ENCODE measurements around the gene TTC32.
A peak's percentile ranks its signal among the peaks of the same experiment; 100 is the strongest.
"Not testable (repeated sequence)": the region's sequence is repeated elsewhere in the genome, so short reads cannot be mapped to it uniquely, and the experiment has no call there.

TTC32 gene

DNA sequence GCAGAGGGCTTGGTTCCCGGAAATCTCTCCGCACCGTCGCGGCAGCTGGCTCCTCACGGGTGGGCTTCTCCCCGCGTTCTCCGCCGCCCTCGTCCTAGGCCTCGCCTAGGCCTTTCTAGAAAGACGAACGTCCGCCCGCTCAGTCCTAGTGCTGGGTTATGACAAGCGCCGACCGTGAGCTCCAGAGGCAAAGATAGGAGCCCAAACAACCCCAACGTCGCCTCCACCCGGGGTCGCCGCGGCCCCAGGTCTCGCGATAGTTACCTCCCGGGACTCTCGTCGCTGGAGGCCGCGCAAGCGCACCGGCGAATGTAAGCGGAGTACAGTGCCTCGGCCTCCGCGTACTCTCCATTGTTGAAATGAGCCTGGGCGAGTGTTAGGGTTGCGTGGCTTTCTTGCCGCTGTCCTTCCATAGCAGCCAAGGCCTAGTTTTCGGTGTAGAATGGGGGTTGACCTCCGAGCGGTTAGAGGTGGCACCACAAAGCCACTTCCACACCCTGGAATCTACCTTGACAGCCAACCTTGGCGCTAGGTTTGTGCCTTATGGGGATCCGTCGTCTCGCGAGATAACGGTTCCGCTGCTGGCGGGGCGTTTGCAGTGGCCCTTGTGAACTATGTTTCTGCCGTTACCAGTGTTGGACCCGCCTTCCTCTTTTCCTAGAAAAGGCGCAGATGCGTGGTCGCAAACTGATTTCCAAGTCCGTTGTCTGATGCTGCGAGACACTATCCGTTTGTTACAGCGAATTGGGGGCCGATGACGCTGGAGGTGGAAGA is at the start of gene TTC32:
Gene TTC32, minus strand, starts transcription at position 542 of the 774 bp plus-strand sequence. Its CDS starts 129 bp downstream, at position 413.
- Mint-ChIP-seq H3K27ac (peak within 1 kb of the TSS; percentile 96), H3K4me1 (peaks cover 16% of the 10 kb centered on the region)
- peak; percentile 88 for ATAC-seq (ENCODE audit: low read depth)

DNA sequence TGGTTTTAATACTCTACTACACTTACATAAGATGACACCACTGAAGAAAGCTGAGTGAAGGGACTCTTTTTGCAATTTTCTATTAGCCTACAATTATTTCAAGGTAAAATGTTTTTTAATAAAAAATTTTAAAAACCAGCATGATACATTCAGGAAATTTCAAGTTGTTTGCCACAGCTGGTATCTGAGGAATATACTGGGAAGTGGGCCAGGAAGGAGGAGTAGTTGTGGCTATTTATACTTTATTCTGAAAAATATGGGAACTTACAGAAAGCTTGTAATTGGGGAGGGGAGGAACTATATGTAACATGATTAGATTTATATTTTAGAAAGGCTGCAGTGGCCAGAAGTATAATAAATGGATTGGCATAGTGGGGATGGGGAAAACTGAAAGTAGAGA is 47.3 kb upstream of the TTC32 start:
- no peak for DNase-seq (ENCODE audit: low spot score in 2 of 2)
- Mint-ChIP-seq H3K9me3 (no peaks in the 10 kb centered on the region), H3K36me3 (peaks cover 15% of the 10 kb centered on the region), H3K27me3 (no peaks in the 10 kb centered on the region), H3K27ac (no peak overlapping the region), H3K4me3 (no peak overlapping the region), H3K4me1 (no peaks in the 10 kb centered on the region)
- ATAC-seq (ENCODE audit: low read depth): no peak

More for the DNA sequence above, at the start of gene TTC32:
- peaks cover 6% of the 10 kb centered on the region for H3K27me3 Mint-ChIP-seq
- H3K9me3 Mint-ChIP-seq: peaks cover 5% of the 10 kb centered on the region
- H3K36me3 Mint-ChIP-seq: peaks cover 3% of the 10 kb centered on the region
- peak within 1 kb of the TSS; percentile 90 for H3K4me3 Mint-ChIP-seq
- DNase-seq (ENCODE audit: low spot score in 2 of 2): peak; percentile 93 to 96

DNA sequence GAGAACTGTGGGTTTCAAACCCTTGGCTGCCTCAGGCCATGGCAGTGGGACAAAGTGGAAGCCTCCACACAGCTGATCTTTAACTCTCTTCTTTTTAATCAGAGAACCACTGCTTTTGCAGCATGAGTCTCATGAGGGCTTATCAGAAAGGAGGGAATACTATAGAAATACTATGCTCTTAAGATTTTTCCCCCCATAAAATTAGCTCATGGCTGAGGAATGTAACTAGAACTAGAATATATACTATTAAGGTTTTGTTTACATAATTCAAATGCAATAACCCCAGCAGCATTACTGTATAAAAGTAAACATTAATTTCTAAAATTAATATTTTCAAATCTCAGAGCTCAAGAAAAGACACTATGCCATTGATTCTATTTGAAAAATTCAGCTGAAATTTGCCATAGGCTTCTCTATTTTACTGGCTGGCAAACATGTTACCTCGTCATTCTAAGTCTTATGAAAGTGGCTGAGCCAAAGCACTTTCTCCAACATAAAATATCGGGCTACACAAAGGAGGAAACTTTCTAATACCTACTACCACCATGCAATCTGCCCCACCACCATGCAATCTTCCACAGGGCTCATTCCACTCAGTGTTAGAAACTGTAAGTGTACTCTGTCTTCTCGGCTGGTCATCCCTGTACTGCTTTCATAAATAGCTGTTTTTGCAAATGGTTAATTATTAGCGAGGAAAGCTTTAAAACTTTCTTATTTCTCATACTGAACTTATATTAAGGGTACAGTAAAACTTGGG is 45.6 kb upstream of the TTC32 start:
- H3K4me1 Mint-ChIP-seq: no peaks in the 10 kb centered on the region
- H3K9me3 Mint-ChIP-seq: no peaks in the 10 kb centered on the region
- H3K4me3 Mint-ChIP-seq: no peak overlapping the region
- ATAC-seq (ENCODE audit: low read depth): no peak
- H3K27ac Mint-ChIP-seq: no peak overlapping the region
- DNase-seq (ENCODE audit: low spot score in 2 of 2): no peak
- H3K36me3 Mint-ChIP-seq: peaks cover 17% of the 10 kb centered on the region
- H3K27me3 Mint-ChIP-seq: no peaks in the 10 kb centered on the region

DNA sequence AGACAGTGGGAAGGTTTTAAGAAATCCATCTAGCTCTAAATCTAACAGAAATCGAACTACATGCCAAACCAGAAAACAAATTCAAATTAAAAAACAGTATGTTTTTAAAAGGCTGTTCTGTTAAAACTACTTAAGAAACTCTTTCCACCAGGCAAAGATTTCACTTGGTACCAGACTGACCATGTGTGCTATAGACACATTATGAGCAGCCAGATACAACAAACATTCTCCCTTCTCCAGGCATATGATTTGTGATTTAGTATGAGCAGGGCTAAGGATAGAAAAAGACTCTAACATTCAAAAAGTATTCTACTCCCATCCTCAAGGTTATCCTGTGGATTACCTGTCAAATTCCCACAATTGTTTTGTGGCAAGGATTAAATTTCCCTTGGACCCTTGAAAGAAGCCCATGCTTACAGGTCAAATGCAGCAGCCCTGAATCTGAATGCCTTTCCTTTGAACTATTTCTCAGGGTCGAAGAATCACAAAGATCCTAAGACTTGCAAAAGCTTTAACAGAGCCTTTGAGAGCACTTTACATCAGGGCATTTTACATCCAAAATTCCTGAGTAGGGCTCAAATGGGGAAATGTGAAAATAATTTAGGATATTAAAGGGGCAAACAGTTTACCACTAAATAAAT is 42.5 kb upstream of the TTC32 start:
- no peaks in the 10 kb centered on the region for H3K27me3 Mint-ChIP-seq
- no peak overlapping the region for H3K27ac Mint-ChIP-seq
- H3K4me1 Mint-ChIP-seq: no peaks in the 10 kb centered on the region
- H3K9me3 Mint-ChIP-seq: no peaks in the 10 kb centered on the region
- peaks cover 10% of the 10 kb centered on the region for H3K36me3 Mint-ChIP-seq
- DNase-seq (ENCODE audit: low spot score in 2 of 2) (no peak), ATAC-seq (ENCODE audit: low read depth) (no peak)
- no peak overlapping the region for H3K4me3 Mint-ChIP-seq

DNA sequence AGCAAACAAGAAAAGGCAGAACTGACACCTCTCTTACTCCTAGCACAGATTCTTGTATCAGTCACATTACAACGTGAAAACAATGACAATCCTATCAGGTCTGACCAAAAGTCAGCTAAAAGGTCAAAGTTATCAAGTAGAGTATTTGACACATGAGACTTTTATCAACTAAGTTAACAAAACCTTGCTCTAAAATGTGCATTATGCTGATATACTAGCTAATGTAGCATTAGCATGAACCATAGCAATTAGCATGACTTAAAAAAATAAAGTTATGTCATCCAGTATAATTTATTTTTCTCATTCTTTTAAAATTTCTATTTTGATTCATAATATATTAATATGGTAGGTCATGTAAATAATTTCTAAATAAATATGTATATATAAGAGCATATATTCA is 41.4 kb upstream of the TTC32 start:
- no peaks in the 10 kb centered on the region for H3K9me3 Mint-ChIP-seq
- H3K4me1 Mint-ChIP-seq: no peaks in the 10 kb centered on the region
- H3K27me3 Mint-ChIP-seq: no peaks in the 10 kb centered on the region
- H3K36me3 Mint-ChIP-seq: peaks cover 8% of the 10 kb centered on the region
- H3K27ac Mint-ChIP-seq: no peak overlapping the region
- no peak for DNase-seq (ENCODE audit: low spot score in 2 of 2)
- H3K4me3 Mint-ChIP-seq: no peak overlapping the region
- ATAC-seq (ENCODE audit: low read depth): no peak

DNA sequence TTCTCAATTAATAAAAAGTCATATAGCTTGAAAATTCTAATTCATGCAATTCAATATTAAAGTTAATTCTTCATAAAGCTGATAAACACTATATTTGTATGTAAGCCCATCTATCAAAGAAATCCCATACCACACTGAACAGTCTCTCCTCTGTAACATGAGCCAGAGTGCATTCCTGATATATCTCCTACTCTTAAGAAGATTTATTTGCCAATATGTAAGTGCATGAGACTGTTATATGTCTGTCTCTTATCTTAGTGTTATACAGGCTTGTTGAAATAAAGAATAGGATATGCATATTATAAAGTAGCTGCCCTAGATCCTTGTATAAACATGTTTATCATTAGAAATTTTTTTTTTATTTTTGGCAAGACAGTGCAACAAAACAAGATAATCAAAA is 40.4 kb upstream of the TTC32 start:
- H3K4me1 Mint-ChIP-seq: no peaks in the 10 kb centered on the region
- peaks cover 8% of the 10 kb centered on the region for H3K36me3 Mint-ChIP-seq
- no peak for ATAC-seq (ENCODE audit: low read depth)
- no peaks in the 10 kb centered on the region for H3K9me3 Mint-ChIP-seq
- H3K27me3 Mint-ChIP-seq: no peaks in the 10 kb centered on the region
- H3K4me3 Mint-ChIP-seq: no peak overlapping the region
- no peak for DNase-seq (ENCODE audit: low spot score in 2 of 2)
- H3K27ac Mint-ChIP-seq: no peak overlapping the region

DNA sequence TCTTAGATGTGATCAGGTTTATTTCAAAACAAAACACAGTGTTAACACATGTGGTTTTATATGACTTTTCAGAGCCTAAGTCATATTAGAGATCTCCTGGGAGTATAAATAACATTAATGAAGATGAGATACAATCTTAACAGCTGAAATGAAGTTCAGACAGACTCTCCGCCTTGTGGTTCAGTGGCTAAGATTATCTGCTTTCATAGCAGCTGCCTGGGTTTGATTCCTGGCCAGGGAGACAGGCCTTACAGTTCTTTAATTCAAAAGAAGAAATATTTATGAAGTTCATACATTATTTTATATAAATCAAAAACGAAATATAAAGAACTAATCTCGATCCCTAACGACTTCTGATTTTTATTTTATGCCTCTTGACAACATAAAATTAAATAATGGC is 35.2 kb upstream of the TTC32 start:
- no peak for ATAC-seq (ENCODE audit: low read depth)
- DNase-seq (ENCODE audit: low spot score in 2 of 2): no peak
- Mint-ChIP-seq H3K4me1 (no peaks in the 10 kb centered on the region), H3K9me3 (no peaks in the 10 kb centered on the region), H3K36me3 (peaks cover 16% of the 10 kb centered on the region), H3K4me3 (no peak overlapping the region), H3K27ac (no peak overlapping the region), H3K27me3 (no peaks in the 10 kb centered on the region)

DNA sequence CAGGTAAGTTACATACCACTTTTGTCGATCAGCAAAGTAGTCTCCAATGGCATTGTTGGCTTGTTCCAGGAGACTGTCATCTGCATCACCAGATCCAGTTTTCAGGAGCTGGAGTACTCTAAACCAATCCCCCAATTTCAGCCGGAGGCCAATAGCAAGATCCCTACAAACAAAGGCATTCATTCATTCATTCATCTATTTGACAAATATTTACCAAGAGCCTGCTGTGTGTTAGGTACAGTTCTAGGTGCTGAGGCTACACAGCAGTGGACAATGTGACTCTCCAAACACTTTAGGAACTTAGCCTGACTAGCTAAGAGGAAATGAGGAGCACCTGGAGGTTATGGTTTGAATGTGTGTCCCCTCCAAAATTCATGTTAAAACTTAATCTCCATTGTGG is 34.4 kb upstream of the TTC32 start:
- Mint-ChIP-seq H3K4me1 (no peaks in the 10 kb centered on the region), H3K27ac (peak overlapping the region; percentile 60), H3K36me3 (peaks cover 16% of the 10 kb centered on the region), H3K9me3 (no peaks in the 10 kb centered on the region), H3K4me3 (no peak overlapping the region), H3K27me3 (no peaks in the 10 kb centered on the region)
- DNase-seq (ENCODE audit: low spot score in 2 of 2): no peak
- ATAC-seq (ENCODE audit: low read depth): no peak

DNA sequence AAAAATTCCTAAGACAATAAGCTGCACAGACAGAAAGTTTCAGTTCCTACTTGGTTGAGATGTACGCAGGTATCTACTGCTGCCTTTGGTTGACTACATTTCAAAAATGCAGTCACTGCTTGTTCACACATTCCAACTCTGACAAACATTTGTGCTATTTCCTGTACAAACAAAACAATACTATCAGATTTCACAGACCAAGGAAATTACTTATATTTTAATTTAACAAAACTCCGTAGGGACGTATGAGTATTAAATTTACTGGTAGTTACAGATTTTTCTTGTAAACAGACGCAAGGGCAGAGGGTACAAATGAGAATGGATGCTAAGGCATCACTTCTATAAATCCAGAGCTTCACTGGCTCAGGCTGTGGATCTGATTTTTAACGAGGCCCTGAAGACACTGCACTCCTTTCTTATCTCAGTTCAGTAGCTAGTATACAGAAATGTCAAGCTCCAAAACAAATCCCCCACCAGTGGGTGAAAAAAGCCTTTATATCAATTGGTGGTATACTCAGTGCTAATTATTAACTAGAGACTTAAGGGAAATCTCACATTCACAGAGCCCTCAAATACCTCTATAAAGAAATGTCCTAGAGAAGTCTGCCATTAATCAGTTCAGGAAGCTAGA is 31.7 kb upstream of the TTC32 start:
- Mint-ChIP-seq H3K27ac (no peak overlapping the region), H3K9me3 (no peaks in the 10 kb centered on the region), H3K4me3 (no peak overlapping the region), H3K27me3 (no peaks in the 10 kb centered on the region), H3K36me3 (peaks cover 29% of the 10 kb centered on the region), H3K4me1 (no peaks in the 10 kb centered on the region)
- ATAC-seq (ENCODE audit: low read depth) (no peak), DNase-seq (ENCODE audit: low spot score in 2 of 2) (no peak)

DNA sequence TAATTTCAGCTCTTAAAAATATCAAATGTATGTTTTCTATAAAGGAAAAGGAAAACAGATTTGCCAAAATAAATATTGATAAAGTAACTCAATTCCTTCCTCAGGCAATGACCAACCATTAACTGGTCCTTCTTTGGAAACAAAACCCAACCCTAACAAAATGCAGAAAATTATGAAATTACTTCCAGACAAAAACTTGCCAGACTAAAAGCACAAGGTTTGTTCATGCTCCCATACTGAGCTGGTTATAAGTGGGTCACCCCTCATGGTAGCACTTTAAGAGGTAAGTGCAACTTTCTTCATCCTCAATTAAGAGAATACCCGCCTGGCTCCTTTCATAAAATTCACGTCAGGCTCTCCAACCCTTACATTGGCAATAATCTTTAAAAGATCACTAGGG is 31.1 kb upstream of the TTC32 start:
- Mint-ChIP-seq H3K4me3 (no peak overlapping the region), H3K9me3 (no peaks in the 10 kb centered on the region), H3K36me3 (peaks cover 29% of the 10 kb centered on the region), H3K27me3 (no peaks in the 10 kb centered on the region), H3K27ac (no peak overlapping the region), H3K4me1 (no peaks in the 10 kb centered on the region)
- DNase-seq (ENCODE audit: low spot score in 2 of 2): no peak
- no peak for ATAC-seq (ENCODE audit: low read depth)

DNA sequence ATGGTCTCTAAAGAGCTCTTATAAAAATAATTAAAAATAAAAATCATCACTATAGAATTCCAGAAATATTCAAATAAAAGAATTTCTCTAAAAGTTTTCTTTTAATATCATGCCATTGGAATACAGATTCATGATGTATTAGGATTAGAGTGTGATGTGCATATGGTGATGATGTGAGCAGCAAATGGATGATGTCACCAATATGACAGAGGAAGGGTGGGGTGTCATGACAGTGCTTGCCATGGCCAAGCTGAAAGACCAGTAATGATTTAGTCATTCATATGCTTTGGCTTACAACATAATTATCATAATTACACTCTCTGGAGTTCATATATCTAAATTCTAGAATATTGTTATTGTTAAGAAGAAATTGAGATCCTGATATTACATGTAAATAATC is 27.4 kb upstream of the TTC32 start:
- DNase-seq (ENCODE audit: low spot score in 2 of 2) (no peak), ATAC-seq (ENCODE audit: low read depth) (no peak)
- H3K4me3 Mint-ChIP-seq: no peak overlapping the region
- H3K4me1 Mint-ChIP-seq: no peaks in the 10 kb centered on the region
- H3K9me3 Mint-ChIP-seq: peaks cover 11% of the 10 kb centered on the region
- H3K36me3 Mint-ChIP-seq: peaks cover 39% of the 10 kb centered on the region
- no peaks in the 10 kb centered on the region for H3K27me3 Mint-ChIP-seq
- no peak overlapping the region for H3K27ac Mint-ChIP-seq

DNA sequence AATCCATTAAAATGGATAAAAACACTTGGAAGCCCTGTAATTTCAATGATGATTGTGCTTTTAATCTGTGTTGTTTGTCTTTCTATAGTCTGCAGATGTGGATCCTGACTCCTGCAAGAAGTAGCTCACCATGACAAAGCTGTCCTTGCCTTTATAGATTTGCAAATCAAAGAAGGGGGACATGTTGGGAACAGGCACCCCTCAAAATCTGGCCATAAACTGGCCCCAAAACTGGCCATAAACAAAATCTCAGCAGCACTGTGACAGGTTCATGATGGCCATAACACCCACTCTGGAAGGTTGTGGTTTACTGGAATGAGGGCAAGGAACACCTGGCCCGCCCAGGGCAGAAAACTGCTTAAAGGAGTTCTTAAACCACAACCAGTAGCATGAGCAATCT is 26.0 kb upstream of the TTC32 start:
- not testable (repeated sequence) for ATAC-seq (ENCODE audit: low read depth); H3K27me3 Mint-ChIP-seq; DNase-seq (ENCODE audit: low spot score in 2 of 2); H3K27ac Mint-ChIP-seq; H3K4me1 Mint-ChIP-seq; H3K4me3 Mint-ChIP-seq
- H3K9me3 Mint-ChIP-seq: peaks cover 11% of the 10 kb centered on the region
- H3K36me3 Mint-ChIP-seq: peaks cover 44% of the 10 kb centered on the region

DNA sequence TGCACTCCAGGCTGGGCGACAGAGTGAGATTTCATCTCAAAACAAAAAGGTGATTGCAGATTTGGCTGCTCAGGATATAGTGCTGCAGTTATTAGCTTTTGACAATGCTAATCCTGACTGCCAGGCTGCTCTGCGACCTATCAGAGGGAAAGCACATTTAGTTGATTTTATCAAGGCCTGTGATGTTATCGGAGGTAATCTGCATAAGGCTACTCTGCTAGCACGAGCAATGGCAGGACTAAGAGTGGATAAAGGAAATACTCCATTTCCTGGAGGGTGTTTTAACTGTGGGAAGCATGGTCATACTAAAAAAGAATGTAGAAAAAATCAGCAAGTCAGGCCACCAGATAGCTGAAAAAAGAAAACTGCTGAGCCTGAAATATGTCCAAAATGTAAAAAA is 22.7 kb upstream of the TTC32 start:
- not testable (repeated sequence) for H3K27ac Mint-ChIP-seq; ATAC-seq (ENCODE audit: low read depth); DNase-seq (ENCODE audit: low spot score in 2 of 2); H3K27me3 Mint-ChIP-seq; H3K4me3 Mint-ChIP-seq; H3K4me1 Mint-ChIP-seq
- peaks cover 55% of the 10 kb centered on the region for H3K36me3 Mint-ChIP-seq
- H3K9me3 Mint-ChIP-seq: peaks cover 16% of the 10 kb centered on the region

DNA sequence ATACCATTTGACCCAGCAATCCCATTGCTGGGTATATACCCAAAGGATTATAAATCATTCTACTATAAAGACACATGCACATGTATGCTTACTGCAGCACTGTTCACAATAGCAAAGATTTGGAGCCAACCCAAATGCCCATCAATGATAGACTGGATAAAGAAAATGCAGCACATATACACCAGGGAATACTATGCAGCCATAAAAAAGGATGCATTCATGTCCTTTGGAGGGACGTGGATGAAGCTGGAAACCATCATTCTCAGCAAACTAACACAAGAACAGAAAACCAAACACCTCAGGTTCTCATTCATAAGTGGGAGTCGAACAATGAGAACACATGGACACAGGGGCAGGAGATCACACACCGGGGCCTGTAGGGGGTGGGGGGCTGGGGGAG is 20.4 kb upstream of the TTC32 start:
- H3K27ac Mint-ChIP-seq; H3K27me3 Mint-ChIP-seq; ATAC-seq (ENCODE audit: low read depth); H3K4me3 Mint-ChIP-seq; H3K4me1 Mint-ChIP-seq; DNase-seq (ENCODE audit: low spot score in 2 of 2): not testable (repeated sequence)
- peaks cover 61% of the 10 kb centered on the region for H3K36me3 Mint-ChIP-seq
- peaks cover 15% of the 10 kb centered on the region for H3K9me3 Mint-ChIP-seq

Data from memory B cell (primary cell).